Neural cell (in vitro differentiated cells): ENCODE data around the gene MTLN. TPM values are rescaled to one million over a fixed set of nuclear protein-coding genes. Genes with fewer than 3 reads are reported as not detected.

ENCODE experiments used
- H2AFZ ChIP-seq: fragments of 200-600, 300-800 bp; sonication (generic), shearing (Covaris generic); 2 replicates; pipeline ENCODE4 v1.6.0; 2014; ENCODE audit warnings: low read depth, mild to moderate bottlenecking, antibody characterized with exemption, low read length, moderate library complexity
- H3F3A ChIP-seq: fragments of 200-600 bp; shearing (Covaris generic); 2 replicates; pipeline ENCODE4 v1.6.1; 2016; ENCODE audit warnings: mild to moderate bottlenecking, moderate library complexity, mixed read lengths, antibody characterized with exemption, low read length; ENCODE audit not compliant: insufficient read depth, poor library complexity, severe bottlenecking
- H3K27ac ChIP-seq: fragments of 200-600, 300-800 bp; sonication (generic), shearing (Covaris generic); 2 replicates; pipeline ENCODE4 v1.5.1; 2014; ENCODE audit warnings: mild to moderate bottlenecking, low read length, moderate library complexity
- H3K27me3 ChIP-seq: fragments of 300-800, 200-600 bp; sonication (generic), shearing (Covaris generic); 2 replicates; pipeline ENCODE4 v1.6.0; 2014; ENCODE audit warnings: mild to moderate bottlenecking, low read depth, low read length, moderate library complexity; ENCODE audit not compliant: insufficient read depth
- H3K36me3 ChIP-seq: fragments of 300-800, 200-600 bp; sonication (generic), shearing (Covaris generic); 2 replicates; pipeline ENCODE4 v1.5.1; 2014; ENCODE audit warnings: mild to moderate bottlenecking, antibody characterized with exemption, low read length, moderate library complexity; ENCODE audit not compliant: insufficient read depth
- H3K4me2 ChIP-seq: fragments of 300-800, 200-600 bp; sonication (generic), shearing (Covaris generic); 2 replicates; pipeline ENCODE4 v1.6.0; 2014; ENCODE audit warnings: mild to moderate bottlenecking, low read length
- H3K4me3 ChIP-seq: fragments of 300-800, 200-600 bp; sonication (generic), shearing (Covaris generic); 2 replicates; pipeline ENCODE4 v1.5.1; 2014; ENCODE audit warnings: mild to moderate bottlenecking, low read length, moderate library complexity
- H3K79me2 ChIP-seq: fragments of 200-600 bp; shearing (Covaris generic); replicated peaks from 2 replicates; pipeline ENCODE4 v1.6.0; 2014; ENCODE audit warnings: mild to moderate bottlenecking, low read length, moderate library complexity; ENCODE audit not compliant: insufficient read depth
- H3K9ac ChIP-seq: fragments of 300-800, 200-600 bp; sonication (generic), shearing (Covaris generic); 2 replicates; pipeline ENCODE4 v1.6.1; 2016; ENCODE audit warnings: mild to moderate bottlenecking, low read length, mixed read lengths
- H3K9me2 ChIP-seq: fragments of 200-600 bp; shearing (Covaris generic); 2 replicates; pipeline ENCODE4 v1.6.1; 2016; ENCODE audit warnings: mild to moderate bottlenecking, low read length, mixed read lengths; ENCODE audit not compliant: insufficient read depth
- H3K9me3 ChIP-seq: fragments of 200-600, 300-800 bp; sonication (generic), shearing (Covaris generic); 2 replicates; pipeline ENCODE4 v1.6.1; 2016; ENCODE audit warnings: mild to moderate bottlenecking, mixed run types, low read length, moderate library complexity, mixed read lengths
- H4K20me1 ChIP-seq: fragments of 200-600 bp; shearing (Covaris generic); 2 replicates; pipeline ENCODE4 v1.6.1; 2016; ENCODE audit warnings: mild to moderate bottlenecking, mixed run types; ENCODE audit not compliant: insufficient read depth
- CTCF ChIP-seq: fragments of 450-650 bp; IDR thresholded peaks from 2 replicates; pipeline ENCODE4 v1.5.1; 2014; ENCODE audit warnings: antibody characterized with exemption, mild to moderate bottlenecking, moderate library complexity; ENCODE audit not compliant: poor library complexity, severe bottlenecking
- EP300 ChIP-seq: fragments of 450-650 bp; conservative IDR thresholded peaks from 2 replicates; pipeline ENCODE4 v1.6.1; 2014; ENCODE audit warnings: antibody characterized with exemption, mild to moderate bottlenecking, moderate library complexity; ENCODE audit not compliant: poor library complexity, severe bottlenecking
- EZH2 ChIP-seq: fragments of 200-600, 300-800 bp; shearing (Covaris generic), sonication (generic); IDR thresholded peaks from 2 replicates; pipeline ENCODE4 v1.6.1; 2014; ENCODE audit warnings: antibody characterized with exemption, low read length, borderline replicate concordance, mild to moderate bottlenecking; ENCODE audit not compliant: insufficient read depth, poor library complexity, severe bottlenecking
- POLR2AphosphoS5 ChIP-seq: IDR thresholded peaks from 2 replicates; pipeline ENCODE4 v1.6.1; 2012
- RAD21 ChIP-seq: fragments of 450-650 bp; conservative IDR thresholded peaks from 2 replicates; pipeline ENCODE4 v1.6.1; 2014; ENCODE audit warnings: antibody characterized with exemption, mild to moderate bottlenecking, moderate library complexity
- REST ChIP-seq: IDR thresholded peaks from 2 replicates; pipeline ENCODE4 v1.6.1; 2012; ENCODE audit warnings: borderline replicate concordance
- polyA plus RNA-seq: library from polyadenylated mRNA; depleted of rRNA; stranded (reverse); fragments of >200 nt; gene quantifications from 2 replicates; pipeline ENCODE4 v1.2.3, GENCODE V29; 2014

MTLN gene
- polyA plus RNA-seq, 1 donor from 2014 or later, result 55.6 TPM

GRCh38 chr2:110166266-110166665 is 46.1 kb downstream of the MTLN start:
- H3K36me3 ChIP-seq, result no peaks in the 10 kb centered on the region
- H3K4me2 ChIP-seq, result no peak overlapping the region
- no peak overlapping the region for H3K27ac ChIP-seq
- H3K9ac ChIP-seq, result no peak overlapping the region
- H2AFZ ChIP-seq, result no peak overlapping the region
- H3K4me3 ChIP-seq, result no peak overlapping the region
- no peak for TF ChIP-seq EP300
- no peak for TF ChIP-seq POLR2AphosphoS5
- TF ChIP-seq CTCF, result no peak
- TF ChIP-seq REST, result no peak
- TF ChIP-seq RAD21, result no peak
- TF ChIP-seq EZH2, result no peak
- no peaks in the 10 kb centered on the region for H3K79me2 ChIP-seq
- no peaks in the 10 kb centered on the region for H3K27me3 ChIP-seq
- H4K20me1 ChIP-seq, result no peaks in the 10 kb centered on the region
- H3K9me2 ChIP-seq, result no peaks in the 10 kb centered on the region
- H3K9me3 ChIP-seq, result no peaks in the 10 kb centered on the region
- H3F3A ChIP-seq, result no peaks in the 10 kb centered on the region

Other genes with a start within 250 kb of the MTLN start
- not detected in 2 replicates for gene MALL, start 96.7 kb downstream of the MTLN start, polyA plus RNA-seq
- 2.7 and 8.0 TPM in 2 replicates for gene NPHP1, start 7.5 kb downstream of the MTLN start, polyA plus RNA-seq